H7 (cell line): ENCODE data around the gene SPATC1L. TPM values are rescaled to one million over a fixed set of nuclear protein-coding genes. Genes with fewer than 3 reads are reported as not detected.

Experiments
- DNase-seq: peaks from one replicate; pipeline ENCODE4 v3.0.0; 2012
- H3K27me3 ChIP-seq: 2 replicates; pipeline ENCODE4 v1.6.0; 2011; ENCODE audit warnings: mild to moderate bottlenecking, low read length; ENCODE audit not compliant: control insufficient read depth, insufficient read depth
- H3K36me3 ChIP-seq: replicated peaks from 2 replicates; pipeline ENCODE4 v1.5.1; 2011; ENCODE audit warnings: low read length; ENCODE audit not compliant: control insufficient read depth, insufficient read depth
- H3K4me3 ChIP-seq: 2 replicates; pipeline ENCODE4 v1.5.1; 2011; ENCODE audit warnings: low read depth, mild to moderate bottlenecking, control low read depth, low read length, moderate library complexity; ENCODE audit not compliant: insufficient read depth
- total RNA-seq: library from RNA; depleted of rRNA; stranded (reverse); fragments of >200 nt; shearing (Covaris generic); gene quantifications from 2 replicates; pipeline ENCODE4 v1.2.3, GENCODE V29; 2014

SPATC1L gene
- total RNA-seq, 1 experiment from 2014 or later, result 35.5 TPM

- H3K36me3 ChIP-seq, result peaks cover 9% of the 10 kb centered on the region
Observed at GRCh38 chr21:46118316-46119143, 65.7 kb downstream of the SPATC1L start.

GRCh38 chr21:46117586-46118315 is 66.5 kb downstream of the SPATC1L start:
- peaks cover 13% of the 10 kb centered on the region for H3K36me3 ChIP-seq
- H3K27me3 ChIP-seq, result no peaks in the 10 kb centered on the region
- H3K4me3 ChIP-seq, result no peak overlapping the region
- no peak for DNase-seq

More at GRCh38 chr21:46118316-46119143, 65.7 kb downstream of the SPATC1L start:
- Histone ChIP-seq H3K27me3 (no peaks in the 10 kb centered on the region), H3K4me3 (no peak overlapping the region)
- DNase-seq, result peak; percentile 60

DNA sequence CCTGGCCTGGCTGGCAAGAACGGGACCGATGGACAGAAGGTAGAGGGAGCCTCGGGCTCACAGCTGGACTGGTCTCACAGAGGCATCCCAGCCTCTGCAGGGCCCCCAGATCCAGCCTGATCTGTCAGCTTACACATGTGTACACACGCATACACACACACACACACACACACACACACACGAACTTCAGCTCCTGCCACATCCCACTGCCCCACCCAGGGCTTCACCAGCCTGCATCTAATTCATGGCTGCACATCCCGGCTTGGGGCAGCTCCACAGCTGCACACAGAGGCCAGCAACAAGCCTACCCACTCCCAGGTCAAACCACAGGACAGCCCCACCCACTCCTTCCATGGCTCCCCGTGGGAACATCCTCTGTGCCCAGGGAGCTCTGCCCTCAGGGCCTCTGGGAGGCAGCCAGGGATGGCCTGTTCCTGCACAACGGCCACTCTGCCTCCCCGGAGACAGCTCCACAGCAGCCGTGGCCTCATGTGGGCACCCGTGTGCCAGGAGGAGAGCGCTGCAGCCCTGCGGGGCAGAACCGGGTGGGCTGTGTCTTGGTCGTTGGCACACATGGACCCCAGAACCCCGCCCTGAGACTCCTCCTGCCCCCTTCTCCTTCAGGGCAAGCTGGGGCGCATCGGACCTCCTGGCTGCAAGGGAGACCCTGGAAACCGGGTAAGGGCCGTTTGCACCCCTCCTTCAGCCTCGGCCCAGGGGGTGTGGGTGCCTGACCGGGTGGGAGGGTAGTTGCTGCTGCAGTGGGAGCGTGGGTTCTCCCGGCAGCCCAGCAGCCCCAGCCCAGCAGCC is 67.3 kb downstream of the SPATC1L start:
- Histone ChIP-seq H3K36me3 (peaks cover 13% of the 10 kb centered on the region), H3K27me3 (no peaks in the 10 kb centered on the region), H3K4me3 (no peak overlapping the region)
- DNase-seq, result peak; percentile 60

- DNase-seq, result peak; percentile 57
- Histone ChIP-seq H3K4me3 (no peak overlapping the region), H3K27me3 (no peaks in the 10 kb centered on the region), H3K36me3 (peaks cover 13% of the 10 kb centered on the region)
Observed at GRCh38 chr21:46116189-46116775, 68.0 kb downstream of the SPATC1L start.

DNA sequence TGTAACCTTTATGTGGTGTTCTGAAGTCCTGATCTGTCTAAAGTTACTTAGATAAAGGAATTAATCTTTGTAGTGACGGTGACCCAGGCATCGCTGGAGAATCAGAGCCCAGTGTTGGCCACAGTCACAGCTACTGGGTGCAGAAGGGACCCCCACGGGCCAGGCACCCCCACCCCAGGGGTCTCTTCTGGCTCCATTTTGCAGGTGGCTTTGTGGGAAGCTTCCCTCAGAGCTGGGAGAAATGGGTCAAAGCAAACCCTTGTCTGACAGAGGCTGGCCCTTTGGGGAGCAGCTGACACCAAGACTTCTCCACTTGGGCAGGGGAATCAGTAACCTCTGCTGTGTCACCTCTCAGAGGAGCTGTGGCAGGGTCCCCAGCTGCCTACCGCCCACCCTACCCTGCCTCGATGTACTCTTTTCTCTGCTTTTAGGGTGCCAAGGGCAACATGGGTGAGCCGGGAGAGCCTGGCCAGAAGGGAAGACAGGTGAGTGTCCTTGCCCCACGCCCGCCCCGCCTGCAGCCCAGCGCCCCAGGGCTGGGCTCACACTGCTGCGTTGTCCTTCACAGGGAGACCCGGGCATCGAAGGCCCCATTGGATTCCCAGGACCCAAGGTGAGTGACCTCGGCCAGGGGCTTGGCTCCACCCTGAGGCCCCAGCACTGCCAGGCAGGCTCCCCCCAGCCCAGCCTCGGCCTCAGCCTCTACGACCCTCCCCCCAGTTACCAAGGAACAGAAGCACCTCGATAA is 68.6 kb downstream of the SPATC1L start:
- no peak overlapping the region for H3K4me3 ChIP-seq
- no peak for DNase-seq
- H3K27me3 ChIP-seq, result no peaks in the 10 kb centered on the region
- H3K36me3 ChIP-seq, result peaks cover 13% of the 10 kb centered on the region

GRCh38 chr21:46114963-46115362 is 69.3 kb downstream of the SPATC1L start:
- DNase-seq, result peak; percentile 16
- no peak overlapping the region for H3K4me3 ChIP-seq
- no peaks in the 10 kb centered on the region for H3K27me3 ChIP-seq
- H3K36me3 ChIP-seq, result peaks cover 13% of the 10 kb centered on the region

- peak; percentile 17 for DNase-seq
- H3K4me3 ChIP-seq, result no peak overlapping the region
- H3K27me3 ChIP-seq, result no peaks in the 10 kb centered on the region
- peaks cover 12% of the 10 kb centered on the region for H3K36me3 ChIP-seq
Observed at GRCh38 chr21:46113497-46114176, 70.6 kb downstream of the SPATC1L start.

- Histone ChIP-seq H3K27me3 (no peaks in the 10 kb centered on the region), H3K4me3 (no peak overlapping the region), H3K36me3 (peaks cover 11% of the 10 kb centered on the region)
- no peak for DNase-seq
Observed at GRCh38 chr21:46112725-46113215, 71.5 kb downstream of the SPATC1L start.

GRCh38 chr21:46111857-46112724 is 72.2 kb downstream of the SPATC1L start:
- Histone ChIP-seq H3K27me3 (no peaks in the 10 kb centered on the region), H3K36me3 (peaks cover 11% of the 10 kb centered on the region), H3K4me3 (no peak overlapping the region)
- DNase-seq, result peak; percentile 51

- no peak for DNase-seq
- H3K4me3 ChIP-seq, result no peak overlapping the region
- no peaks in the 10 kb centered on the region for H3K27me3 ChIP-seq
- peaks cover 8% of the 10 kb centered on the region for H3K36me3 ChIP-seq
Observed at GRCh38 chr21:46111193-46111571, 73.1 kb downstream of the SPATC1L start.
